Ishikawa (cell line): Measurements from ENCODE around the gene RNF113B.

ENCODE experiments used
- CEBPB ChIP-seq: IDR thresholded peaks from 2 replicates; pipeline ENCODE4 v1.6.1; 2012
- CREB1 ChIP-seq: IDR thresholded peaks from 2 replicates; pipeline ENCODE4 v1.6.1; 2012; ENCODE audit warnings: low read depth
- EP300 ChIP-seq: IDR thresholded peaks from 2 replicates; pipeline ENCODE4 v1.6.1; 2012; ENCODE audit warnings: borderline replicate concordance
- NFIC ChIP-seq: IDR thresholded peaks from 2 replicates; pipeline ENCODE4 v1.6.1; 2012
- RAD21 ChIP-seq: IDR thresholded peaks from 2 replicates; pipeline ENCODE4 v1.6.1; 2012; ENCODE audit warnings: low read depth
- TAF1 ChIP-seq: IDR thresholded peaks from 2 replicates; pipeline ENCODE4 v1.6.1; 2012; ENCODE audit warnings: low read depth, mild to moderate bottlenecking
- TCF12 ChIP-seq: IDR thresholded peaks from 2 replicates; pipeline ENCODE4 v1.6.1; 2012; ENCODE audit warnings: low read depth
- TEAD4 ChIP-seq: IDR thresholded peaks from 2 replicates; pipeline ENCODE4 v1.6.1; 2012
- YY1 ChIP-seq: IDR thresholded peaks from 2 replicates; pipeline ENCODE4 v1.6.1; 2012; ENCODE audit warnings: low read depth
- ZBTB7A ChIP-seq: IDR thresholded peaks from 2 replicates; pipeline ENCODE4 v1.6.1; 2012; ENCODE audit warnings: low read depth
- TF ChIP-seq, protein P1 (sequence below): IDR thresholded peaks from 2 replicates; pipeline ENCODE4 v1.6.1; 2012; ENCODE audit warnings: low read depth, mild to moderate bottlenecking
- TF ChIP-seq, protein P2 (sequence below): IDR thresholded peaks from 2 replicates; pipeline ENCODE4 v1.6.1; 2012

DNA sequence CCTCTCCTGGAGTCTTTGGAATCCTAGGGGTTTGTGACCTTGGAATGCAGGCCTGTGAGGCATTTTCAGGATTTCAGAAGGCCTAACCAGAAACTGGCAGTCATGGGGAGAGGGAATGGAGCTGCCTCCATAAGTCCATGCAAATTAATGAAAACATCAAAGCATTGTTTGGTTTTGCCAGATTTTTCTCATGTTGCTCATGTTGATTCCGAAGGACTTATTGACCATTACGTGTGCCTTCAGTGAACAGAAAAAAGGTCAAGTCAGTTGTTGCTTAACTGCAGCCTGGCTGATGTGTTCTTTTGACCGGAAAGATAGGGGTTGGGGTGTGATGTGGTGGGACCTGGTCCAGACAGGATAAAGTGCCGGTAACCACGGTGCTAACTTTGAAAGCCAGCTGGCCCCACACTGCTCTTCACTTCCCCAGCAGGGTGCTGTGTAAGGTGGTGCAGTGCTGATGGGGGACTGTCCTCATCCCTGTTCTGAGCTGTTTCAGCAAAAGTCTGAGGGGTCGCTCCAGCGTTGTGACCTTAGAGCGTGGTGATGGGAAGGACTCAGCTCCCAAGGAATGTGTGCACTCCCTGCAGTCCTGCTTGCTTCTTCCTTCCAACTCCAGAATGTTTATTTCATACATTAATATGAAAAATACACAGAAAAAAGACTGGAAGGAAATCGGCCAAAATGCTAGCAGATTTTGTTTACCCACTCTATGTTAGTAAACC, 3.5 kb downstream of the RNF113B start:
- peak; percentile 68 for TF ChIP-seq TEAD4
- TF ChIP-seq TAF1 = no peak
- TF ChIP-seq RAD21 = no peak; the same call in 1 of the 2 replicates
- TF ChIP-seq, protein P1, sequence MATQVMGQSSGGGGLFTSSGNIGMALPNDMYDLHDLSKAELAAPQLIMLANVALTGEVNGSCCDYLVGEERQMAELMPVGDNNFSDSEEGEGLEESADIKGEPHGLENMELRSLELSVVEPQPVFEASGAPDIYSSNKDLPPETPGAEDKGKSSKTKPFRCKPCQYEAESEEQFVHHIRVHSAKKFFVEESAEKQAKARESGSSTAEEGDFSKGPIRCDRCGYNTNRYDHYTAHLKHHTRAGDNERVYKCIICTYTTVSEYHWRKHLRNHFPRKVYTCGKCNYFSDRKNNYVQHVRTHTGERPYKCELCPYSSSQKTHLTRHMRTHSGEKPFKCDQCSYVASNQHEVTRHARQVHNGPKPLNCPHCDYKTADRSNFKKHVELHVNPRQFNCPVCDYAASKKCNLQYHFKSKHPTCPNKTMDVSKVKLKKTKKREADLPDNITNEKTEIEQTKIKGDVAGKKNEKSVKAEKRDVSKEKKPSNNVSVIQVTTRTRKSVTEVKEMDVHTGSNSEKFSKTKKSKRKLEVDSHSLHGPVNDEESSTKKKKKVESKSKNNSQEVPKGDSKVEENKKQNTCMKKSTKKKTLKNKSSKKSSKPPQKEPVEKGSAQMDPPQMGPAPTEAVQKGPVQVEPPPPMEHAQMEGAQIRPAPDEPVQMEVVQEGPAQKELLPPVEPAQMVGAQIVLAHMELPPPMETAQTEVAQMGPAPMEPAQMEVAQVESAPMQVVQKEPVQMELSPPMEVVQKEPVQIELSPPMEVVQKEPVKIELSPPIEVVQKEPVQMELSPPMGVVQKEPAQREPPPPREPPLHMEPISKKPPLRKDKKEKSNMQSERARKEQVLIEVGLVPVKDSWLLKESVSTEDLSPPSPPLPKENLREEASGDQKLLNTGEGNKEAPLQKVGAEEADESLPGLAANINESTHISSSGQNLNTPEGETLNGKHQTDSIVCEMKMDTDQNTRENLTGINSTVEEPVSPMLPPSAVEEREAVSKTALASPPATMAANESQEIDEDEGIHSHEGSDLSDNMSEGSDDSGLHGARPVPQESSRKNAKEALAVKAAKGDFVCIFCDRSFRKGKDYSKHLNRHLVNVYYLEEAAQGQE = no peak
- TF ChIP-seq, protein P2, sequence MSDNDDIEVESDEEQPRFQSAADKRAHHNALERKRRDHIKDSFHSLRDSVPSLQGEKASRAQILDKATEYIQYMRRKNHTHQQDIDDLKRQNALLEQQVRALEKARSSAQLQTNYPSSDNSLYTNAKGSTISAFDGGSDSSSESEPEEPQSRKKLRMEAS = no peak
- TF ChIP-seq TCF12 = peak; percentile 34; the same call in 1 of the 2 replicates
- peak; percentile 60 for TF ChIP-seq CEBPB
- no peak for TF ChIP-seq YY1
- no peak for TF ChIP-seq CREB1
- TF ChIP-seq NFIC = peak; percentile 25; the same call in 1 of the 2 replicates
- TF ChIP-seq EP300 = peak; percentile 22; the same call in 1 of the 2 replicates
- TF ChIP-seq ZBTB7A = no peak
